Upper lobe of left lung (tissue), 6 donors: ENCODE measurements around the gene PBX3. TPM values are rescaled to one million over a fixed set of nuclear protein-coding genes. Genes with fewer than 3 reads are reported as not detected.

Experiments
- ATAC-seq, 2 donors: fragments of 200-7000 bp; cut with Tn5 transposase; one replicate each; pipeline ENCODE4 v1.9.1; 2022; ENCODE audit warnings: mild to moderate bottlenecking in 2 of 2, moderate library complexity in 2 of 2; ENCODE audit not compliant: low FRiP score in 2 of 2
- DNase-seq, 2 donors: peaks; one replicate each; pipeline ENCODE4 v3.0.0-alpha.2; 2019 to 2020
- H3K27ac ChIP-seq, 4 donors: fragments of 200-600 bp; sonication (generic); one replicate each; pipeline ENCODE4 v1.5.1; 2016 to 2019
- H3K27me3 ChIP-seq, 4 donors: fragments of 200-600 bp; sonication (generic); one replicate each; pipeline ENCODE4 v1.5.1; 2017 to 2019
- H3K36me3 ChIP-seq, 4 donors: fragments of 200-600 bp; sonication (generic); one replicate each; pipeline ENCODE4 v1.5.1; 2016 to 2019
- H3K4me1 ChIP-seq, 4 donors: fragments of 200-600 bp; sonication (generic); one replicate each; pipeline ENCODE4 v1.5.1; 2018 to 2019
- H3K4me3 ChIP-seq, 4 donors: fragments of 200-600 bp; sonication (generic); one replicate each; pipeline ENCODE4 v1.5.1; 2017 to 2019; ENCODE audit warnings: mild to moderate bottlenecking in 2 of 4, moderate library complexity in 1 of 4
- H3K9me3 ChIP-seq, 4 donors: fragments of 200-600 bp; sonication (generic); one replicate each; pipeline ENCODE4 v1.5.1; 2018 to 2019
- EP300 ChIP-seq, 4 donors: sonication (generic); formaldehyde crosslinking; IDR thresholded peaks; one replicate each; pipeline ENCODE4 v1.5.1; 2017; ENCODE audit warnings: antibody characterized with exemption in 4 of 4, control low read depth in 2 of 4
- POLR2A ChIP-seq, 4 donors: fragments of 450-650 bp; IDR thresholded peaks; one replicate each; pipeline ENCODE4 v1.5.1; 2016 to 2017; ENCODE audit warnings: antibody characterized with exemption in 4 of 4, mild to moderate bottlenecking in 2 of 4
- POLR2AphosphoS5 ChIP-seq, 2 donors: sonication (generic); formaldehyde crosslinking; IDR thresholded peaks; one replicate each; pipeline ENCODE4 v1.5.1; 2017; ENCODE audit warnings: antibody characterized with exemption in 2 of 2
- WGBS, 2 donors: methylation state at CpG; one replicate each; pipeline ENCODE4 v1.1.5; 2017 to 2018; 5-methylcytosine and 5-hydroxymethylcytosine counted together
- total RNA-seq, 6 donors: library from RNA; depleted of rRNA in 4 of 6; stranded (reverse); fragments of >200 nt in 4 of 6; gene quantifications; one replicate each; pipeline versions ENCODE4 v1.1.0 to v1.2.1, GENCODE V29; 2016 to 2021
- TF ChIP-seq, protein P1 (sequence below), 6 experiments: fragments of 450-650 bp in 4 of 6; fragments of 200-600 bp in 2 of 6; sonication (generic) in 2 of 6; IDR thresholded peaks; one replicate each; pipeline ENCODE4 v1.5.1; 2016 to 2019; ENCODE audit warnings: antibody characterized with exemption in 6 of 6
- donor health status: DM: no; HTN: no; CAD: no; lungs with moderate emphysema.
- donor health status: DM: no; HTN: yes; CAD: no; lungs with severe emphysema.

The PBX3 gene
- total RNA-seq, 6 donors from 2014 or later, result 25.7 to 57.6 (median 41.9) TPM

DNA sequence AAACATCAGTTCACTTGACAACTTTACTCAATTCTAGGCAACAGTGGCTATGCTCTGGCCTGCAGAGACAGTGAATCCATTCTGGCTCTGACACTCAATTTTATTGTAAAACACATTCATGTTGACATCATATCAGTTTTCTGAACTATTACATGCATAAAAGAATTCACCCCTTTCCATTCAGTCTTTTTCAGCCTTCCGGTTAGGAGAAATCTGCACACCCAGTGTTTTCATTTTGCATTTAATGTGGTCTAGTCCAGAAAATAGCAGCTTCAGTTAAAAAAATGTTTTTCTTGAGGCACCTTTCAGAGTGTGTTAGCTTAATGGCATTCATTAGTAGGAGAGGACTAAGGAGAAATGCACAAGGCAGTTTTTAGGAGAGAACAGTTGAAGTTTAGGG is 95.1 kb downstream of the PBX3 start:
- ATAC-seq (no peak), DNase-seq (no peak)
- Histone ChIP-seq H3K27me3 (no peaks in the 10 kb centered on the region), H3K4me1 (no peaks in the 10 kb centered on the region), H3K4me3 (no peak overlapping the region), H3K9me3 (no peaks in the 10 kb centered on the region), H3K27ac (no peak overlapping the region), H3K36me3 (no peaks in the 10 kb centered on the region)
- WGBS, 2 donors, result 77 to 89% methylated on average over 1 of the region's 1 CpG
- TF ChIP-seq, protein P1, sequence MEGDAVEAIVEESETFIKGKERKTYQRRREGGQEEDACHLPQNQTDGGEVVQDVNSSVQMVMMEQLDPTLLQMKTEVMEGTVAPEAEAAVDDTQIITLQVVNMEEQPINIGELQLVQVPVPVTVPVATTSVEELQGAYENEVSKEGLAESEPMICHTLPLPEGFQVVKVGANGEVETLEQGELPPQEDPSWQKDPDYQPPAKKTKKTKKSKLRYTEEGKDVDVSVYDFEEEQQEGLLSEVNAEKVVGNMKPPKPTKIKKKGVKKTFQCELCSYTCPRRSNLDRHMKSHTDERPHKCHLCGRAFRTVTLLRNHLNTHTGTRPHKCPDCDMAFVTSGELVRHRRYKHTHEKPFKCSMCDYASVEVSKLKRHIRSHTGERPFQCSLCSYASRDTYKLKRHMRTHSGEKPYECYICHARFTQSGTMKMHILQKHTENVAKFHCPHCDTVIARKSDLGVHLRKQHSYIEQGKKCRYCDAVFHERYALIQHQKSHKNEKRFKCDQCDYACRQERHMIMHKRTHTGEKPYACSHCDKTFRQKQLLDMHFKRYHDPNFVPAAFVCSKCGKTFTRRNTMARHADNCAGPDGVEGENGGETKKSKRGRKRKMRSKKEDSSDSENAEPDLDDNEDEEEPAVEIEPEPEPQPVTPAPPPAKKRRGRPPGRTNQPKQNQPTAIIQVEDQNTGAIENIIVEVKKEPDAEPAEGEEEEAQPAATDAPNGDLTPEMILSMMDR (IDR thresholded peaks at IDR 0.05), result no peak
- no peak for TF ChIP-seq POLR2A (IDR thresholded peaks at IDR 0.05)
- TF ChIP-seq EP300 (IDR thresholded peaks at IDR 0.05), result no peak
- no peak for TF ChIP-seq POLR2AphosphoS5 (IDR thresholded peaks at IDR 0.05)

DNA sequence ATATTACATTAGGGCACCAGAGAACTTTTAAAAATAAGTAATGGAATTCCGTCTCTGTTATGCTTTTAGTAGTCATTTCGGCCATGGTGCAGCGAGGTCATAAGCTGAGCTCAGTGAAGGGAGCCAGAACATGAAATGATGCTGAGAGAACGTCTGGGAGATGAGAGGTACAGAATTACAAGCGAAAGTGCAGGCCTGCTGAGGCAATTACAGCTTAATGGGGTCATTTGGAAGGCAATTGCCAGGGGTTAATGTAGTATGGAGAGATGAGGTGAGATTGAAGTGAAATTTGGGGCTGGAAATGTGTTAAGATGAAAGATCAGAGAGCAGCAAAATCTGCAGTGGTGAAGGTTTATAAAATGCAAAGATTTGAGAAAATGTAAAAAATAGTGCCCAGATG is 96.5 kb downstream of the PBX3 start:
- DNase-seq (no peak), ATAC-seq (peak in 1 of 2 donors; percentile 81)
- H3K9me3 ChIP-seq, result no peaks in the 10 kb centered on the region
- 86 to 95% methylated on average over 5 of the region's 5 CpGs for WGBS, 2 donors
- no peaks in the 10 kb centered on the region for H3K27me3 ChIP-seq
- no peaks in the 10 kb centered on the region for H3K36me3 ChIP-seq
- no peak overlapping the region for H3K4me3 ChIP-seq
- no peak overlapping the region for H3K27ac ChIP-seq
- no peaks in the 10 kb centered on the region for H3K4me1 ChIP-seq
- TF ChIP-seq POLR2AphosphoS5 (IDR thresholded peaks at IDR 0.05), result no peak
- TF ChIP-seq, protein P1 (IDR thresholded peaks at IDR 0.05), result no peak
- no peak for TF ChIP-seq POLR2A (IDR thresholded peaks at IDR 0.05)
- TF ChIP-seq EP300 (IDR thresholded peaks at IDR 0.05), result no peak

DNA sequence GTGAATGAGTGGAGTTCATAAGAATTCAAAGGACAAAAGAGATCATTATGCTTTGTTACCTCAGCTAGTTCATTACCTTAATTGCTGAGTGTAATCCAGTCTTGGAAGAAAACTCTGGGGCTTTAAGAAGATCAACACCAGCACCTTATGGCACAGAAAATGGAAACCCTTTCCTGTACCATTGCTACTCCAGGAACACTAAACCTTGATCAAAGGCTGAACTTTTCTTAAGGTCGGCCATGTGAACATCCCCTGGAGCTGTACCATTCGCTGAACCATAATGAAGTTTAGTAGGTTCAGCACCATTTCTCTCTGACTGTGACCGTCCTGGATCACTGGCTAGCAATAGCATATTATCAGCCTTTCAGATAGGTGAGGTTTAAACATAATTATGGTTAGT is 97.4 kb downstream of the PBX3 start:
- 93 to 96% methylated on average over 3 of the region's 3 CpGs for WGBS, 2 donors
- H3K27ac ChIP-seq, result no peak overlapping the region
- no peak overlapping the region for H3K4me3 ChIP-seq
- no peaks in the 10 kb centered on the region for H3K36me3 ChIP-seq
- DNase-seq (no peak), ATAC-seq (no peak)
- no peaks in the 10 kb centered on the region for H3K9me3 ChIP-seq
- no peaks in the 10 kb centered on the region for H3K27me3 ChIP-seq
- TF ChIP-seq EP300 (IDR thresholded peaks at IDR 0.05), result no peak
- TF ChIP-seq POLR2AphosphoS5 (IDR thresholded peaks at IDR 0.05), result no peak
- TF ChIP-seq POLR2A (IDR thresholded peaks at IDR 0.05), result no peak
- TF ChIP-seq, protein P1 (IDR thresholded peaks at IDR 0.05), result no peak
- H3K4me1 ChIP-seq, result no peaks in the 10 kb centered on the region

DNA sequence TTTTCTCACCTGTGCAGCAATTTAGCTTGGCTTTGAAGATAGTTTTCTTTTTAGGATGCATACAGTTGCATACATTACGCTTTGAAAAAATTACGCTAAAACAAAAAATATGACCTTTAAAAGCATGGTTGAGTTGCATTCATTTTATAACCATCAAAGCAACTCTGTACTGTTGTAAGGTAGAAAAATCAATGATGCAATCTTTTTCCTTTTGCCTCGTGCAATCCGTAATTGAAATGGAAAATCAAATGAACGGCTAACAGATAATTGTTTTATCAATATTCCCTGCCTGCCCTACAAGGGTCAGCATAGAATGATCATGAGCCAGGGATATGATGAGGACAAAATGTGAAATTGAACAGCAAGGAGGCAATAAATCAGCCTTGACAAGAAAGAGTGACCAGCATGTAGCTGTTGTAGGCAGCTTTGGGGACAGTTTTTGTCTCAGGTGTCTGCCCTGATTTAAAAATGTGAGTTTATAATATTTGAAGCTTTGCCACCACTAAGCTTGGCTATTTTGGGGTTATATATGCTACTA is 98.2 kb downstream of the PBX3 start:
- WGBS, 2 donors, result 95 to 96% methylated on average over 5 of the region's 5 CpGs
- Histone ChIP-seq H3K4me1 (no peaks in the 10 kb centered on the region), H3K36me3 (no peaks in the 10 kb centered on the region), H3K27me3 (no peaks in the 10 kb centered on the region), H3K9me3 (no peaks in the 10 kb centered on the region), H3K4me3 (no peak overlapping the region), H3K27ac (no peak overlapping the region)
- no peak for TF ChIP-seq POLR2A (IDR thresholded peaks at IDR 0.05)
- TF ChIP-seq, protein P1 (IDR thresholded peaks at IDR 0.05), result no peak
- TF ChIP-seq POLR2AphosphoS5 (IDR thresholded peaks at IDR 0.05), result no peak
- TF ChIP-seq EP300 (IDR thresholded peaks at IDR 0.05), result no peak
- ATAC-seq, result no peak
- DNase-seq, result no peak

DNA sequence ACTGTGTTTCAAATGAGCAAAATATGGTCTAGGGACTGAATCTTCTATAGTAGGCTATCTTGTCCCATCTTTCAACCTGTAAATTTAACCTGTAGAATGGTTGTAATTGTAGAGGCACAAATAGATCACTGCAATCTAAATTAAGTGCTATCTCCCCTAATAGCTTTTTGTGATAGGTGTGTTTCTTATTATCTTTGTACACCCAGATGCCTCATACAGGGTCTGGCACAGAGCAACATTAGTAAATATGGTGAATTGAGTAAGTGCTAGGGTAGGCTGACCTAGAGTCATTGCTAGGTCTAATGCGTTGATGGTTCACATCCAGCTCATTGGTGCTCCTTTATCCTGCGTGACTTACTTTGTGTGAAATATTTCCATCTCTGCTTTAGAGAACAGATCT is 100.6 kb downstream of the PBX3 start:
- H3K4me1 ChIP-seq, result no peaks in the 10 kb centered on the region
- no peaks in the 10 kb centered on the region for H3K36me3 ChIP-seq
- H3K27me3 ChIP-seq, result no peaks in the 10 kb centered on the region
- DNase-seq (no peak), ATAC-seq (no peak)
- no peak overlapping the region for H3K4me3 ChIP-seq
- 96 to 97% methylated on average over 2 of the region's 2 CpGs for WGBS, 2 donors
- no peak for TF ChIP-seq POLR2AphosphoS5 (IDR thresholded peaks at IDR 0.05)
- no peak for TF ChIP-seq POLR2A (IDR thresholded peaks at IDR 0.05)
- TF ChIP-seq EP300 (IDR thresholded peaks at IDR 0.05), result no peak
- TF ChIP-seq, protein P1 (IDR thresholded peaks at IDR 0.05), result no peak
- H3K27ac ChIP-seq, result no peak overlapping the region
- no peaks in the 10 kb centered on the region for H3K9me3 ChIP-seq
